HL-60 (cell line): Measurements from ENCODE around the gene FBXL17.

Source experiments
- DNase-seq, 2 experiments: peaks; one replicate each; pipeline ENCODE4 v3.0.0-alpha.2; 2010 to 2020; ENCODE audit warnings: low read depth in 1 of 2, low spot score in 1 of 2
- H3K27ac ChIP-seq: fragments of 250-450 bp; sonication (Bioruptor Pico); replicated peaks from 2 replicates; pipeline ENCODE4 v1.5.1; 2020; ENCODE audit warnings: mild to moderate bottlenecking, moderate library complexity
- H3K27me3 ChIP-seq: fragments of 250-450 bp; sonication (Bioruptor Pico); 2 replicates; pipeline ENCODE4 v1.5.1; 2021; ENCODE audit warnings: mild to moderate bottlenecking, moderate library complexity; ENCODE audit not compliant: insufficient read depth, poor library complexity, severe bottlenecking
- H3K4me3 ChIP-seq: replicated peaks from 2 replicates; pipeline ENCODE4 v1.5.1; 2011; ENCODE audit warnings: mild to moderate bottlenecking, control low read depth, low read length; ENCODE audit not compliant: insufficient read depth
- GABPA ChIP-seq: IDR thresholded peaks from 2 replicates; pipeline ENCODE4 v1.6.1; 2012; ENCODE audit warnings: low read depth
- POLR2AphosphoS5 ChIP-seq: IDR thresholded peaks from 2 replicates; pipeline ENCODE4 v1.6.1; 2012; ENCODE audit warnings: low read depth
- SPI1 ChIP-seq: IDR thresholded peaks from 2 replicates; pipeline ENCODE4 v1.6.1; 2012; ENCODE audit warnings: low read depth, mild to moderate bottlenecking, borderline replicate concordance
- TF ChIP-seq, protein P1 (sequence below): IDR thresholded peaks from one replicate; pipeline ENCODE4 v1.5.1; 2011; ENCODE audit warnings: low read length, control low read depth, inconsistent platforms; ENCODE audit not compliant: insufficient read depth
- TF ChIP-seq, protein P2 (sequence below): IDR thresholded peaks from 2 replicates; pipeline ENCODE4 v1.6.1; 2012; ENCODE audit warnings: low read depth; ENCODE audit not compliant: insufficient replicate concordance

The FBXL17 gene

DNA sequence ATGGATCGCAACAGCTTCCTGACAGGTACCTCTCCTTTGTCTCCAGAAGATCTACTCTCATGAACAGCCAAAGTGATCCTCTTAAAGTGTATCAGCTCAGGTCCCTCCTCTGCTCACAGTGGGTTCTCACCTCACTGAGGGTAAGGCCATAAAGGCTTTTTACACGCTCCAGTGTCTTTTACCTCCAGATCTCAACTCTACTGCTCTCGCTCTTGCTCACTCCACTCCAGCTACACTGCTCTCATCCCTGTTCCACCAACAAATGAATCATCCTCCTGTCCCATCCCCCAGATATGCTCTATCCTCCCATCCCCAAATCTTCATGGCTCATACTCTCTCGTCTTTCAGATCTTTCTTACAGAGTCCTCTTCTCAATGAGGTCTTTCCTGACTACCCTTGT, 462.5 kb downstream of the FBXL17 start:
- no peak for DNase-seq
- Histone ChIP-seq H3K27me3 (no peaks in the 10 kb centered on the region), H3K4me3 (no peak overlapping the region), H3K27ac (no peak overlapping the region)
- TF ChIP-seq, protein P1, sequence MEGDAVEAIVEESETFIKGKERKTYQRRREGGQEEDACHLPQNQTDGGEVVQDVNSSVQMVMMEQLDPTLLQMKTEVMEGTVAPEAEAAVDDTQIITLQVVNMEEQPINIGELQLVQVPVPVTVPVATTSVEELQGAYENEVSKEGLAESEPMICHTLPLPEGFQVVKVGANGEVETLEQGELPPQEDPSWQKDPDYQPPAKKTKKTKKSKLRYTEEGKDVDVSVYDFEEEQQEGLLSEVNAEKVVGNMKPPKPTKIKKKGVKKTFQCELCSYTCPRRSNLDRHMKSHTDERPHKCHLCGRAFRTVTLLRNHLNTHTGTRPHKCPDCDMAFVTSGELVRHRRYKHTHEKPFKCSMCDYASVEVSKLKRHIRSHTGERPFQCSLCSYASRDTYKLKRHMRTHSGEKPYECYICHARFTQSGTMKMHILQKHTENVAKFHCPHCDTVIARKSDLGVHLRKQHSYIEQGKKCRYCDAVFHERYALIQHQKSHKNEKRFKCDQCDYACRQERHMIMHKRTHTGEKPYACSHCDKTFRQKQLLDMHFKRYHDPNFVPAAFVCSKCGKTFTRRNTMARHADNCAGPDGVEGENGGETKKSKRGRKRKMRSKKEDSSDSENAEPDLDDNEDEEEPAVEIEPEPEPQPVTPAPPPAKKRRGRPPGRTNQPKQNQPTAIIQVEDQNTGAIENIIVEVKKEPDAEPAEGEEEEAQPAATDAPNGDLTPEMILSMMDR: no peak
- TF ChIP-seq, protein P2, sequence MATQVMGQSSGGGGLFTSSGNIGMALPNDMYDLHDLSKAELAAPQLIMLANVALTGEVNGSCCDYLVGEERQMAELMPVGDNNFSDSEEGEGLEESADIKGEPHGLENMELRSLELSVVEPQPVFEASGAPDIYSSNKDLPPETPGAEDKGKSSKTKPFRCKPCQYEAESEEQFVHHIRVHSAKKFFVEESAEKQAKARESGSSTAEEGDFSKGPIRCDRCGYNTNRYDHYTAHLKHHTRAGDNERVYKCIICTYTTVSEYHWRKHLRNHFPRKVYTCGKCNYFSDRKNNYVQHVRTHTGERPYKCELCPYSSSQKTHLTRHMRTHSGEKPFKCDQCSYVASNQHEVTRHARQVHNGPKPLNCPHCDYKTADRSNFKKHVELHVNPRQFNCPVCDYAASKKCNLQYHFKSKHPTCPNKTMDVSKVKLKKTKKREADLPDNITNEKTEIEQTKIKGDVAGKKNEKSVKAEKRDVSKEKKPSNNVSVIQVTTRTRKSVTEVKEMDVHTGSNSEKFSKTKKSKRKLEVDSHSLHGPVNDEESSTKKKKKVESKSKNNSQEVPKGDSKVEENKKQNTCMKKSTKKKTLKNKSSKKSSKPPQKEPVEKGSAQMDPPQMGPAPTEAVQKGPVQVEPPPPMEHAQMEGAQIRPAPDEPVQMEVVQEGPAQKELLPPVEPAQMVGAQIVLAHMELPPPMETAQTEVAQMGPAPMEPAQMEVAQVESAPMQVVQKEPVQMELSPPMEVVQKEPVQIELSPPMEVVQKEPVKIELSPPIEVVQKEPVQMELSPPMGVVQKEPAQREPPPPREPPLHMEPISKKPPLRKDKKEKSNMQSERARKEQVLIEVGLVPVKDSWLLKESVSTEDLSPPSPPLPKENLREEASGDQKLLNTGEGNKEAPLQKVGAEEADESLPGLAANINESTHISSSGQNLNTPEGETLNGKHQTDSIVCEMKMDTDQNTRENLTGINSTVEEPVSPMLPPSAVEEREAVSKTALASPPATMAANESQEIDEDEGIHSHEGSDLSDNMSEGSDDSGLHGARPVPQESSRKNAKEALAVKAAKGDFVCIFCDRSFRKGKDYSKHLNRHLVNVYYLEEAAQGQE: no peak
- TF ChIP-seq SPI1 (no peak), POLR2AphosphoS5 (no peak), GABPA (no peak)

DNA sequence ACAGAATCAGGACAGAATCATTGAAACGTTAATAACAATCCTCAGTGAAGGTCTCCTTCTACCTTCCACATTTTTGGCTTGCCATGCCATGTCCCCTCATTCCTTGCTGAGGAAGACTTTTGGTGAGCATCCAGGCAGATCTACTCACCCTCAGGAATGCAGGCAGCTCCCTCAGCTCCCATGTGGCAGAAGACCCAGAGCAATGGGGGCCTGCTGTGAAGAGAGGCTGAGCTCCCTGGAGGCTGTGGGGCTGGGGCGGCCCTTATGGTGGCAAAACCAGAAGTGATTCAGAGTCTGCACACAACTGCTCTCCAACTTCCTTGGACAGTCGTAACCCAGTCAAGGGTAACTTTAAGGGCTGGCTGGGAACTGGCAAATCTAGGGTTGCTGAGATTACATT, 463.9 kb downstream of the FBXL17 start:
- TF ChIP-seq, protein P1: no peak
- TF ChIP-seq, protein P2: no peak
- no peak for TF ChIP-seq POLR2AphosphoS5
- no peak for TF ChIP-seq SPI1
- TF ChIP-seq GABPA: no peak
- Histone ChIP-seq H3K4me3 (no peak overlapping the region), H3K27me3 (no peaks in the 10 kb centered on the region), H3K27ac (no peak overlapping the region)
- no peak for DNase-seq

DNA sequence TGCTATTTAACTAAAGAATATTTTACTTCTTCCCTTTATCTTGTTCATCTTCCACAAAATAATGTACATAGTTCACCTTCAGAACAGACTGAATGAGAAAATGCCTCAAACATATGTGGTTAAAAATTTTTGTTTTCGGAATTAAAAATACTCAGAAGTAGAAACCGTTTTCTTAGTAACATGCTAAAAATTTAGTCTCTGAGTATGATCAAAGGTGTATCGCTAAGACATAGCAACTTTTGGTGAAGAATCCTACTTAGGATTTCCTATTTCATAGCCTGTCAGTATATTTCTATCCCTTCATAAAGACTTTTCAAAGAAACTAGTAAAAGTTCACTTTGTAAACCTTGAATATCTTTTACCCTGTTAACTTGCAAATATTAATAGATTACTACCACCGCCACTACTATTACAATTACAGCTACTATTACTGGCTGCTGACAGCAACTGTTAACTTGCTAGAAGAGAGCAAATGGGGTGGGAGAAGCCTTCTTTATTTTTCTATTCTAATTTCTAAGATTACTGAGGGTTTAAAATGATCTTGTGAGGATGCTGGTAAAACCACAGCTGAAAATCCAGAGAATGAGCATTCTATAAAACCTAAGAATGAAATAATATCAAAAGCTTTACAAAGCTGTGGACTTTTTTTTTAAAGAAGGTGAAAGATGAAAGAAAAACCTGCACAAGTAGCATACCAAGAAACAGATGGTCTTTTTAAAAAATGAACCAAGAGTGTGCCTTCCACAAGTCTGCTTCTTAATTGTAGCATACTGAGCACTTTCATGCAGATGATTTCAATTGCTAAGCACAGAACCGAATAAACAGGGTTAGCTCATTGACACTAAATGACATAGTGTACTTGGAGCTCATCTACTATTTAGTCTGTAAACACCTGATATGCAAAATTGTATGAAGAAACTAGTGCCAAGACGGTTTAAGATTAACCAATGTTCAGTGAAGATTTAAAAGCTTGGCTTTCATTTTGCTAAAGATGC, 464.9 kb downstream of the FBXL17 start:
- Histone ChIP-seq H3K4me3 (no peak overlapping the region), H3K27ac (no peak overlapping the region)
- no peak for DNase-seq

More for the DNA sequence above, 464.9 kb downstream of the FBXL17 start:
- TF ChIP-seq SPI1 (no peak), GABPA (no peak), POLR2AphosphoS5 (no peak)
- TF ChIP-seq, protein P2: no peak
- TF ChIP-seq, protein P1: no peak
- H3K27me3 ChIP-seq: no peaks in the 10 kb centered on the region
